ENCODE results near the gene GPR68. TPM values are rescaled to one million over a fixed set of nuclear protein-coding genes. Genes with fewer than 3 reads are reported as not detected.
"Not testable (repeated sequence)": the region's sequence is repeated elsewhere in the genome, so short reads cannot be mapped to it uniquely, and the experiment has no call there.

GPR68 gene
- polyA plus RNA-seq, 1 donor from 2014 or later: 2.1 TPM

GRCh38 chr14:91184559-91184958 is 59.9 kb downstream of the GPR68 start:
- Histone ChIP-seq H4K20me1 (ENCODE audit: insufficient read depth) (no peaks in the 10 kb centered on the region), H3K9me3 (ENCODE audit: low read length) (no peaks in the 10 kb centered on the region), H3K27ac (ENCODE audit: low read length) (no peak overlapping the region), H3K4me3 (ENCODE audit: low read length) (no peak overlapping the region), H3K9ac (ENCODE audit: low read length) (no peak overlapping the region), H3K27me3 (ENCODE audit: insufficient read depth, low read depth, low read length) (no peaks in the 10 kb centered on the region), H2AFZ (ENCODE audit: low read depth, low read length) (no peak overlapping the region), H3F3A (ENCODE audit: insufficient read depth, low read length, poor library complexity, severe bottlenecking) (no peaks in the 10 kb centered on the region), H3K36me3 (ENCODE audit: insufficient read depth, low read length) (no peaks in the 10 kb centered on the region), H3K9me2 (ENCODE audit: insufficient read depth, low read length) (no peaks in the 10 kb centered on the region), H3K4me2 (ENCODE audit: low read length) (no peak overlapping the region), H3K79me2 (replicated peaks; ENCODE audit: insufficient read depth, low read length) (no peaks in the 10 kb centered on the region)
- TF ChIP-seq EP300 (conservative IDR thresholded peaks at IDR 0.05; ENCODE audit: poor library complexity, severe bottlenecking) (no peak), SMC3 (conservative IDR thresholded peaks at IDR 0.05; ENCODE audit: poor library complexity) (no peak), CTCF (IDR thresholded peaks at IDR 0.05; ENCODE audit: poor library complexity, severe bottlenecking) (no peak), EZH2 (IDR thresholded peaks at IDR 0.05; ENCODE audit: borderline replicate concordance, insufficient read depth, low read length, poor library complexity, severe bottlenecking) (no peak), TAF1 (IDR thresholded peaks at IDR 0.05; ENCODE audit: low read depth) (no peak), RAD21 (conservative IDR thresholded peaks at IDR 0.05) (no peak), MXI1 (conservative IDR thresholded peaks at IDR 0.05; ENCODE audit: poor library complexity, severe bottlenecking) (no peak), REST (IDR thresholded peaks at IDR 0.05; ENCODE audit: borderline replicate concordance) (no peak), POLR2AphosphoS5 (IDR thresholded peaks at IDR 0.05) (no peak)

- not testable (repeated sequence) for H3K4me3 ChIP-seq (ENCODE audit: low read length); H2AFZ ChIP-seq (ENCODE audit: low read depth, low read length); H3F3A ChIP-seq (ENCODE audit: insufficient read depth, low read length, poor library complexity, severe bottlenecking); H3K36me3 ChIP-seq (ENCODE audit: insufficient read depth, low read length); H3K4me2 ChIP-seq (ENCODE audit: low read length); H3K27ac ChIP-seq (ENCODE audit: low read length); H3K79me2 ChIP-seq (replicated peaks; ENCODE audit: insufficient read depth, low read length); H3K9me3 ChIP-seq (ENCODE audit: low read length); H3K27me3 ChIP-seq (ENCODE audit: insufficient read depth, low read depth, low read length); H4K20me1 ChIP-seq (ENCODE audit: insufficient read depth); H3K9ac ChIP-seq (ENCODE audit: low read length); H3K9me2 ChIP-seq (ENCODE audit: insufficient read depth, low read length)
Observed at GRCh38 chr14:91182753-91183152, 61.8 kb downstream of the GPR68 start.

Other genes starting within 250 kb of the GPR68 start
- 6.3 and 11.1 TPM in 2 replicates for gene RPS6KA5, start 184.1 kb downstream of the GPR68 start, polyA plus RNA-seq
- 30.5 and 35.8 TPM in 2 replicates for gene DGLUCY, start 130.6 kb downstream of the GPR68 start, polyA plus RNA-seq
- 20.1 and 33.8 TPM in 2 replicates for gene CCDC88C, start 173.1 kb upstream of the GPR68 start, polyA plus RNA-seq

Measured in neural cell (in vitro differentiated cells).